Endothelial cell of umbilical vein (primary cell): ENCODE measurements around the gene KLHL18. TPM values are rescaled to one million over a fixed set of nuclear protein-coding genes. Genes with fewer than 3 reads are reported as not detected.

Experiments
- BruUV-seq: library from RNA; stranded (reverse); fragments of 400-500 nt; replicated peaks from 2 replicates; lab custom pipeline; 2021; lab: Mats Ljungman, UMichigan
- CTCF ChIA-PET: fragments of 300-600, 350-600 bp; sonication (Branson Sonifier 250); formaldehyde crosslinking; loops from one replicate; lab custom pipeline; 2021; ENCODE audit warnings: antibody characterized with exemption, inconsistent platforms; lab: Charles Lee
- POLR2A ChIA-PET: fragments of 300-600, 350-600 bp; sonication (Branson Sonifier 250); formaldehyde crosslinking; loops from one replicate; lab custom pipeline; 2021; ENCODE audit warnings: antibody characterized with exemption, inconsistent platforms; lab: Charles Lee
- DNase-seq: peaks from one replicate; pipeline ENCODE4 v3.0.0-alpha.2; 2011; ENCODE audit warnings: low read depth, low spot score
- FAIRE-seq: peaks from 2 replicates; lab custom pipeline; 2011; peaks lifted over from hg19 to GRCh38; lab: Jason Lieb, UNC
- H2AFZ ChIP-seq: 2 replicates; pipeline ENCODE4 v1.6.0; 2012; ENCODE audit warnings: low read depth, low read length, control low read depth, inconsistent platforms
- H3K27ac ChIP-seq: 2 replicates; pipeline ENCODE4 v1.5.1; 2011; ENCODE audit warnings: low read depth, mild to moderate bottlenecking, control low read depth, low read length, moderate library complexity; ENCODE audit not compliant: insufficient read depth
- H3K27me3 ChIP-seq, 2 experiments: 2 replicates each; pipeline versions ENCODE4 v1.6.0 to v1.6.1; 2011; ENCODE audit warnings: low read length in 2 of 2, mixed read lengths in 1 of 2; ENCODE audit not compliant: control insufficient read depth in 2 of 2, insufficient read depth in 2 of 2
- H3K36me3 ChIP-seq, 2 experiments: 2 replicates in 1 of 2; 3 replicates in 1 of 2; pipeline ENCODE4 v1.5.1; 2011; ENCODE audit warnings: low read length in 2 of 2, mild to moderate bottlenecking in 1 of 2, moderate library complexity in 1 of 2; ENCODE audit not compliant: control insufficient read depth in 2 of 2, insufficient read depth in 2 of 2; ENCODE audit errors: extremely low read depth in 1 of 2
- H3K4me1 ChIP-seq: 3 replicates; pipeline ENCODE4 v1.5.1; 2011; ENCODE audit warnings: mild to moderate bottlenecking, low read length; ENCODE audit not compliant: control insufficient read depth, insufficient read depth; ENCODE audit errors: extremely low read depth
- H3K4me2 ChIP-seq: 2 replicates; pipeline ENCODE4 v1.6.1; 2011; ENCODE audit warnings: low read length, control low read depth, mixed read lengths; ENCODE audit not compliant: insufficient read depth
- H3K4me3 ChIP-seq, 3 experiments: fragments of 200-600 bp in 1 of 3; sonication (generic), shearing (Covaris generic) in 1 of 3; replicated peaks in 1 of 3; 2 replicates each; pipeline ENCODE4 v1.5.1; 2011 to 2016; ENCODE audit warnings: control low read depth in 3 of 3, low read length in 3 of 3, mild to moderate bottlenecking in 2 of 3, inconsistent platforms in 1 of 3, low read depth in 1 of 3, moderate library complexity in 1 of 3; ENCODE audit not compliant: insufficient read depth in 1 of 3
- H3K79me2 ChIP-seq: 2 replicates; pipeline ENCODE4 v1.6.0; 2012; ENCODE audit warnings: low read length, inconsistent platforms; ENCODE audit not compliant: control insufficient read depth, insufficient read depth
- H3K9ac ChIP-seq: replicated peaks from 2 replicates; pipeline ENCODE3; 2011; ENCODE audit warnings: low read length, control low read depth; ENCODE audit not compliant: insufficient read depth; ENCODE audit errors: extremely low read depth
- H3K9me1 ChIP-seq: replicated peaks from 3 replicates; pipeline ENCODE4 v1.6.0; 2011; ENCODE audit warnings: mild to moderate bottlenecking, low read length; ENCODE audit not compliant: control insufficient read depth, insufficient read depth; ENCODE audit errors: extremely low read depth
- H3K9me3 ChIP-seq: replicated peaks from 2 replicates; pipeline ENCODE4 v1.5.1; 2012; ENCODE audit warnings: low read length, inconsistent platforms; ENCODE audit not compliant: control insufficient read depth, insufficient read depth
- H4K20me1 ChIP-seq: replicated peaks from 2 replicates; pipeline ENCODE3; 2011; ENCODE audit warnings: mild to moderate bottlenecking, low read length; ENCODE audit not compliant: control insufficient read depth, insufficient read depth; ENCODE audit errors: extremely low read depth
- CTCF ChIP-seq, 2 donors: IDR thresholded peaks; 1 replicate in 1 of 2; 2 replicates in 1 of 2; pipeline ENCODE4 v1.5.1; 2011; ENCODE audit warnings: low read length in 2 of 2, mild to moderate bottlenecking in 2 of 2, moderate library complexity in 2 of 2, control low read depth in 1 of 2, inconsistent platforms in 1 of 2, low read depth in 1 of 2; ENCODE audit not compliant: insufficient read depth in 1 of 2; ENCODE audit errors: extremely low read depth in 1 of 2
- EZH2 ChIP-seq: IDR thresholded peaks from 2 replicates; pipeline ENCODE4 v1.6.1; 2012; ENCODE audit warnings: borderline replicate concordance, low read depth, mild to moderate bottlenecking, moderate library complexity, low read length, inconsistent platforms; ENCODE audit not compliant: severe bottlenecking
- FOS ChIP-seq: IDR thresholded peaks from 2 replicates; pipeline ENCODE4 v1.6.1; 2011; ENCODE audit warnings: mild to moderate bottlenecking, low read length, moderate library complexity, borderline replicate concordance; ENCODE audit not compliant: insufficient read depth
- GATA2 ChIP-seq: IDR thresholded peaks from 2 replicates; pipeline ENCODE4 v1.7.0; 2011; ENCODE audit warnings: low read depth, mild to moderate bottlenecking, moderate library complexity, mixed read lengths, low read length; ENCODE audit not compliant: insufficient read length, insufficient read depth
- JUN ChIP-seq: IDR thresholded peaks from 2 replicates; pipeline ENCODE4 v1.6.1; 2011; ENCODE audit warnings: borderline replicate concordance, low read depth; ENCODE audit not compliant: insufficient read length, insufficient read depth
- MAX ChIP-seq: IDR thresholded peaks from 2 replicates; pipeline ENCODE4 v1.6.1; 2011; ENCODE audit not compliant: insufficient read depth, insufficient read length
- MYC ChIP-seq: IDR thresholded peaks from one replicate; pipeline ENCODE4 v1.6.1; 2011; ENCODE audit warnings: mild to moderate bottlenecking, low read depth, low read length
- POLR2A ChIP-seq: IDR thresholded peaks from 2 replicates; pipeline ENCODE4 v1.6.1; 2012; ENCODE audit warnings: low read depth, mild to moderate bottlenecking, control low read depth, low read length
- POLR2AphosphoS5 ChIP-seq: IDR thresholded peaks from 2 replicates; pipeline ENCODE4 v1.6.1; 2012; ENCODE audit warnings: low read depth, mild to moderate bottlenecking, control low read depth, low read length, moderate library complexity; ENCODE audit not compliant: insufficient read depth
- dilution Hi-C: fragments of 300-500 bp; cut with MboI; formaldehyde crosslinking; loops from one replicate; pipeline ENCODE4 v1.15.0; 2019; ENCODE audit warnings: low sequenced_read_pairs; ENCODE audit not compliant: extremely low pct_ligation_motif_present
- intact Hi-C: fragments of 100-400 bp; cut with micrococcal nuclease; formaldehyde crosslinking; loops from one replicate; pipeline ENCODE4 v1.10.0; 2022
- polyA plus RNA-seq, 4 experiments: library from polyadenylated mRNA; depleted of rRNA in 3 of 4; stranded (reverse) in 3 of 4; unstranded in 1 of 4; fragments of >200 nt; gene quantifications; 2 replicates each; pipeline versions ENCODE4 v1.2.1 to v1.2.3, GENCODE V29; 2011 to 2012; ENCODE audit warnings: missing spikeins in 1 of 4
- total RNA-seq: library from RNA; stranded (reverse); gene quantifications from 2 replicates; pipeline ENCODE4 v1.2.3, GENCODE V29; 2021

The KLHL18 gene
- total and polyA plus RNA-seq, 2 donors (not counting 3 experiments of a cell fraction or from before 2014, with no cell fraction given): 43.4 to 58.1 TPM

- CTCF ChIA-PET: interaction anchor here (0.8 kb wide), 1 partner anchor 20 kb away, joined by 4 read pairs; no protein-coding TSS in a partner anchor
- H2AFZ ChIP-seq: no peak overlapping the region
Measured at GRCh38 chr3:47343471-47343971, 60.8 kb downstream of the KLHL18 start.

More at GRCh38 chr3:47343471-47343971, 60.8 kb downstream of the KLHL18 start:
- FAIRE-seq (no peak), DNase-seq (no peak)
- POLR2A ChIA-PET: no interaction called here
- dilution Hi-C loops (no loop called here), intact Hi-C loops (no loop called here)
- Histone ChIP-seq H3K9me3 (no peaks in the 10 kb centered on the region), H3K4me1 (no peaks in the 10 kb centered on the region), H3K36me3 (peaks cover 2 to 15% of the 10 kb centered on the region in 2 experiments), H3K79me2 (no peaks in the 10 kb centered on the region), H3K27ac (no peak overlapping the region), H3K4me2 (no peak overlapping the region), H3K27me3 (no peaks in the 10 kb centered on the region), H3K9ac (no peak overlapping the region), H3K4me3 (no peak overlapping the region), H3K9me1 (no peaks in the 10 kb centered on the region), H4K20me1 (no peaks in the 10 kb centered on the region)
- BruUV-seq: no TSS peak
- TF ChIP-seq FOS (no peak), POLR2AphosphoS5 (no peak), POLR2A (no peak), JUN (no peak), MYC (no peak), CTCF (IDR thresholded peaks at IDR 0.05; ENCODE audit: extremely low read depth in 1 of 2, insufficient read depth in 1 of 2, low read depth in 1 of 2, low read length in 2 of 2) (no peak), MAX (no peak), EZH2 (no peak), GATA2 (no peak)
